Cardiac septum (tissue), 1 donor: ENCODE measurements around the gene DLG3. TPM values are rescaled to one million over a fixed set of nuclear protein-coding genes. Genes with fewer than 3 reads are reported as not detected.

Experiments
- total RNA-seq: library from RNA; stranded (reverse); fragmentation: NEBNext Ultra II Directional; extraction: Animal tissue kit (Norgen Biotek cat#: 25700); gene quantifications from one replicate; pipeline ENCODE4 v1.2.1, GENCODE V29; 2021
- donor health status: DM: no; HTN: no; CAD: no.

DLG3 gene
- total RNA-seq, 1 donor from 2014 or later = 10.9 TPM

Other genes with a start within 250 kb of the DLG3 start
- not detected for gene AWAT1, start 210.2 kb upstream of the DLG3 start, total RNA-seq
- gene P2RY4, start 184.6 kb upstream of the DLG3 start, total RNA-seq = 0.24 TPM
- not detected for gene ARR3, start 176.5 kb upstream of the DLG3 start, total RNA-seq
- not detected for gene RAB41, start 162.7 kb upstream of the DLG3 start, total RNA-seq
- gene PDZD11, start 154.9 kb upstream of the DLG3 start, total RNA-seq = 32.7 TPM
- gene KIF4A, start 154.7 kb upstream of the DLG3 start, total RNA-seq = 0.38 TPM
- not detected for gene GDPD2, start 21.5 kb upstream of the DLG3 start, total RNA-seq